ENCODE results near the gene NAALADL1.
"Not testable (repeated sequence)": the region's sequence is repeated elsewhere in the genome, so short reads cannot be mapped to it uniquely, and the experiment has no call there.

Gene NAALADL1

DNA sequence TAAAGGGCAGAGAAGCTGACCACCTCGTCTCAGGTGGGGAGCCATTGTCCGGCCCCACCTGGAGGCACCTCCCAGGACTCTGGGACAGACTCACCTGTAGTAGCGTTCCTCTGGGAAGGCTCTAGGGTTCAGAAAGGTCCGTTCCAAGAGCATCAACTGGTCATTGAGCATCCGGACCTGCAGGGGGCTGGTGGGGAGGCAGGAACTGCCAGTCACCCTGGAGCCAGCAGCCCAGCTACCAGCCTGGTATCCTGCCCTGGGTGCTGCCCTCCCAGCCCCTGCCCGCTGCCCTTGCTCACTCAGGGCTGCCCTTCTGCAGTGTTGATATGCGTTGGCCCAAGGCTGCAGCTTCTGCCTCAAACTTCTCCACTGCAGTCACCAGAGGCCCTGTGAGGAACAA is 12.6 kb downstream of the NAALADL1 start:
- no peak for DNase-seq

- DNase-seq = no peak
Observed at GRCh38 chr11:65045061-65045460, 13.3 kb downstream of the NAALADL1 start.

DNA sequence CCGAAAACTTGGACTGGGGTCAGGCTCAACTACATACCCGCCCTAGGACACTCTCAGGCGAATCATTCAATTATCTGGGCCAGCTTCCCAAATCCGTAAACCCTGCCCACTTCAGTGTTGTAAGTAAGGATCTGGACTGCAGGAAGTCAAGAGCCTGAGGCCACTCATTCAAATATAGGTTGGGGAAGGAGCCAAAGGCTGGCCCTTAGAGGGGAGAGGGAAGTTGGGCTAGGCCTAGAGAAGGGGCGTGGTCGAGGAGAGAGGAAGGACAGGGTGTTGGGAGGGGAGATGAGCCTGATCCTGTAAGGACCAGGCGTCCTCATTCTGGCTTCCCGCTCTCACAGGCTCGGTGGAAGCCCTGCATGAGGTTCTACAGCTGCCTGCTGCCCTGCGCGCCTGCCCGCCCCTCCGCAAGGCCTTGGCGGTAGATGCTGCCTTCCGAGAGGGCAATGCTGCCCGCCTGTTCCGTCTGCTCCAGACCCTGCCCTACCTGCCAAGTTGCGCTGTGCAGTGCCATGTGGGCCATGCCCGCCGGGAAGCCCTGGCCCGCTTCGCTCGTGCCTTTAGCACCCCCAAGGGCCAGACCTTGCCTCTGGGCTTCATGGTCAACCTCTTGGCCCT is 14.4 kb downstream of the NAALADL1 start:
- DNase-seq = no peak

GRCh38 chr11:65042891-65043290 is 15.5 kb downstream of the NAALADL1 start:
- no peak for DNase-seq

- DNase-seq = peak; percentile 99
Observed at GRCh38 chr11:65040847-65041622, 17.3 kb downstream of the NAALADL1 start, which contains the start of gene SAC3D1. Gene SAC3D1 (plus strand): TSS chr11:65041210. CDS start chr11:65041293, 83 bp downstream.

DNA sequence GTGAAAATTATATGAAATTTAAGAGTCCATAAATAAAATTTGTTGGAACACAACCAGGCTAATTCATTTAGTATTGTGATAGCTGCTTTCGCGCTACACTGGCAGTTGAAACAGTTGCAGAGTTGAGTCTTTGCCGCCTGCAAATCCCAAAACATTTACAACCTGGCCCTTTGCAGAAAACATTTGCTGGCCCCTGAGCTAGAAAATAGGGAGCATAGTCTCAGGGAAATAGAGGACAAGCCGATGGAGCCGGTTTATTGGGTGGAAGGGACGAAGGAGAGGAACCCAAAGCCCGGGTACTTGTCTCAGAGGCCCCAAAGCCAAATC is 17.9 kb downstream of the NAALADL1 start:
- DNase-seq = no peak

GRCh38 chr11:65036931-65037330 is 21.4 kb downstream of the NAALADL1 start:
- no peak for DNase-seq

- no peak for DNase-seq
Observed at GRCh38 chr11:65035579-65035978, 22.8 kb downstream of the NAALADL1 start.

- no peak for DNase-seq
Observed at GRCh38 chr11:65034423-65034822, 23.9 kb downstream of the NAALADL1 start.

DNA sequence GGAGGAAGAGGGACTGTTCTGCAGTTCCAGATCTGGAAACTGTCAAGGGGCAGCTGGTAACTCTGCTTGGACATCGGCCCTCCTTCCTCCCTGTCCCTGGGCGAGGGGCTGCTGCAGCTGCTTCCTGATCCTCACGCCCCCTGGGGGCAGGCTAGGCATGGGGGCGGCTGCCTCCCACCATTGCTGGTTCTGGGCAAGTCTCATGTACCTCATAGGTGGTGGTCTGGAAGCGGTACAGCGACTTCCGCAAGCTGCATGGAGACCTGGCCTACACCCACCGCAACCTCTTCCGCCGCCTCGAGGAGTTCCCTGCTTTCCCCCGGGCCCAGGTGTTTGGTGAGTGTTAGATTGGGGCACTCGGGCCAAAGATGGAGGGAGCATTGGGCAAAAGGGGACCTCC is 26.1 kb downstream of the NAALADL1 start:
- DNase-seq = no peak

DNA sequence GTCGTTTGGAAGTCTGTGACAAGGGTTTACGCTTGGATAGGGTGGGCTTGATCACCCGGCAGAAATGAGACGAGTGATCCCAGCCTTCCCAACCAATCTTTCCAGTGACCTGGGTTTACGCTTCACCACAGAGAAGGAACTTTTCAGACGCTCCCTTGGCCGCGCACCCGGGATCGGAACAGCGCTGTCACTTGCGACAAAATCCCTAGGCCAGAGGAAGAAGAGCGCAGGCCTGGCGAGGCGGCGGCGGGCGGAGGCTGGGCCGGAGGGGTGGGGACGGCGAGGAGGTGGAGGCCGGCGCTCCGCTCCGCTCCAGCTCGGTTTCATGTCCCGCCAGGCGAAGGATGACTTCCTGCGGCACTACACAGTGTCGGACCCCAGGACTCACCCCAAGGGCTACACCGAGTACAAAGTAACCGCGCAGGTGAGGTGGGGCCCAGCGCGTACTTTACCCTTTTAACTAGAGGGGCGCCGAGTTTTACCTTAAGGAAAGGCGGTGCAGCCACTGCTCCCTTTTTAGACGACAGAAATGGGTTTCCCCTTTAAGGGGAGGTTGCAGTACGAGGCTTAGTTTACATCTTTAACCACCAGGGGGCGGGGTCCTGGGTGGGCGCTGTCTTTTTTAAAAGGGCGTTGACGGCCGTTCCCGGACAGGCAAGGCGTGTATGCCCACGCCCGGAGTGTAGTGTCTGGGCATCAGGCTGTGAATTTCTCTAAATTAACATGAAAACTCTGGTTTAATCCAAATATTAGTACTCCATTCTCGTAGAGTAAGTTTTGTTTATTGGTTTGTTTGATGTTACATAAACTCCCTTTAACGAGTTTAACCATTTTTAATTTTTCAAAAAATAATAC is 30.9 kb downstream of the NAALADL1 start, which contains the start of gene SNX15:
TSS of gene SNX15 (plus strand) at position 227 of the 855 bp plus-strand sequence. CDS start at position 326, 99 bp downstream.
- DNase-seq = peak; percentile 96

DNA sequence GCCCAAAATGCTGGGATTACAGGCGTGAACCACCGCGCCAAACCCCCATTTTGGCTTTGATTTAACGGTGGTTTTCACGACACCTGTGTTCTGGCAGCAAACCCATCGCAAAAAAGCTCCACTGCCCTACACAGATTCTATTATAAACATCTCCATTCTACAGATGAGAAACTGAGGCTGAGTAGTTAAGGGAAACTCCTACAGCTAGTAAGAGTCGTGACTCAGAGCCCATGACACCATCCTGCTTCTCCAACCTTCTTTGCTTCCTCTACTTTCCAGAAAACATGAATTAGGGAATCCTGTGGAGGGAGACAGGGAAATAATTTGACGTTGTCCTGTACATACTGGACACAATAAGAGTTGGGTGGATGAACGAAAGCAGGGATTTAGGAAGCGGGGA is 31.5 kb downstream of the NAALADL1 start:
- no peak for DNase-seq

GRCh38 chr11:65023502-65023901 is 34.9 kb downstream of the NAALADL1 start:
- DNase-seq = not testable (repeated sequence)

GRCh38 chr11:65021509-65021908 is 36.8 kb downstream of the NAALADL1 start:
- DNase-seq = no peak

GRCh38 chr11:65021003-65021402 is 37.4 kb downstream of the NAALADL1 start:
- DNase-seq = no peak

- no peak for DNase-seq
Observed at GRCh38 chr11:65019824-65020223, 38.5 kb downstream of the NAALADL1 start.

DNA sequence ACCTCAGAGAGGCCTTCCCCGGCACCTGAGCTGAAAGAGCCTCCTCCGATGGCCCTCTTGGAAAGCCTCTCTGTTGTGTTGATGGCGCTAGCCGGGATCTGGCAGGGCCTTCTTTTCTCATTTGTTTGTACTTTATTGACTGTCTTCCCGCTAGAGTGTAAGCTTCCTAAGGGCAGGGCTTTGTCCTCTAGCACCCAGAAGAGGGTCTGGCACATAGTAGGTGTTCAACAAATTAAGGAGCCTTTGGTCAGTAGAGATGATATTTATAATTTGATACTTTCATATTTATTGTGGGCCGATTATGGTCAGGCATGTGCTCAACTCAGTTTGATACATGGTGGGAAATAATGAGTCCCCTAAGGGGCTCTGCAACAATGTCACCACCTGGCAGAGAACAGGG is 40.4 kb downstream of the NAALADL1 start:
- no peak for DNase-seq

DNA sequence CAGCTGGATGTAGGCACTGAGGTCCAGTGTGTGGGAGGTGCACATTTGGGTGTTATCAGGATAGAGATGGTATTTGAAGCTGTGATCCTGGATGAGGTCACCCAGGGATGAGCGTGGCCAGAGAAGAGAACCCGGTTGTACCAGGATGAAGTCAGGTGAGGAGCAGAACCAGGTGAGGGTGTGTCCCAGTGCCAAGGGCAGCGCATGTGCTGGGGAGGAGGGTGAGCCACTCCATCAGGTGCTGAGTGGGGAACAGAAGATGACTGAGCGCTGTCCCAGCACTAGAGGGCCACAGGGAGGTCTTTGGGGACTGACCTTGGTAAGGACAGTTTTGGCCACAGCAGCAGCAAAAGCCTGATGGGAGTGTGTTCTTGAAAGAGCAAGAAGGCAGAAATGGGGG is 41.6 kb downstream of the NAALADL1 start:
- no peak for DNase-seq

- DNase-seq = no peak
Observed at GRCh38 chr11:65014726-65015227, 43.6 kb downstream of the NAALADL1 start.

DNA sequence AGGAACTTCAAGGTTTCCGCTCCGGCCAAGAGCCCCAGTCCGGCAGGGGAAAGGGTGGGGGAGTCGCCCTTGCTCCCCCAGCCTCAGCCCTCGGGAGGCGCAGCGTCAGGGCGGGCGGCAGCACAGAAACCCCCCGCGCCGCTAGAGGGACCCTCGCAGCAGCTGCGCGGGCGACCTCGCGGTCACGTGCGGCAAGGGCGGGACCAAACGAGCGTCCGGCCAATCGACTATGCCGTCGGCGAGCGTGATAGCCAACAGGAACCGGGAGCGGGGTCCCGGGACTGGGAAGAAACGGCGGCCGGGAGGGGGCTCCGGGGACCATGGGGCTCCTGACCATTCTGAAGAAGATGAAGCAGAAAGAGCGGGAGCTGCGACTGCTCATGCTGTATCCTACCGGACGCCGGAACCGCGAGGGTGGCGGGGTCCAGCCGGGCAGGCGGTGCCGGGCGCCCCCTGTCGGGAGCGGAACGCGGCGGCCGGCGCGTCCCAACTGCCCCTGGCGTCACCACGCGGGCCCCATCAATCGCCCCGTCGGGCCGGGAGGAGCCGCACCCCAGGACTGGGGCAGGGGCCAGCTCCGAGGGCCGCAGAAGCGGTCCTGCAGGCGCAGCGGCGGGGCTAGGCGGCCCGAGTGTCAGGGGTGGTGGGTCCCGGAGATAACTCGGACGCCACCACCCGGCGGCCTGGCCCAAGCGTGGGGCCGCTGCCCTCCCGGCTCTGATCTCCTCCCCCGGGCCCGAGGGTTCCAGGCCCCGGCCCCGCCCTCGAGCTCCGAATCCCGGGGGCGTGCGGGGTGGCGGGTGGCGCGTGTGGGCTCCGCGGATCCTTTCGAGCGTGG is 44.2 kb downstream of the NAALADL1 start, which contains the start of gene ARL2:
TSS of gene ARL2 (plus strand) at position 273 of the 838 bp plus-strand sequence. CDS start at position 321, 48 bp downstream.
- peak; percentile 88 for DNase-seq

DNA sequence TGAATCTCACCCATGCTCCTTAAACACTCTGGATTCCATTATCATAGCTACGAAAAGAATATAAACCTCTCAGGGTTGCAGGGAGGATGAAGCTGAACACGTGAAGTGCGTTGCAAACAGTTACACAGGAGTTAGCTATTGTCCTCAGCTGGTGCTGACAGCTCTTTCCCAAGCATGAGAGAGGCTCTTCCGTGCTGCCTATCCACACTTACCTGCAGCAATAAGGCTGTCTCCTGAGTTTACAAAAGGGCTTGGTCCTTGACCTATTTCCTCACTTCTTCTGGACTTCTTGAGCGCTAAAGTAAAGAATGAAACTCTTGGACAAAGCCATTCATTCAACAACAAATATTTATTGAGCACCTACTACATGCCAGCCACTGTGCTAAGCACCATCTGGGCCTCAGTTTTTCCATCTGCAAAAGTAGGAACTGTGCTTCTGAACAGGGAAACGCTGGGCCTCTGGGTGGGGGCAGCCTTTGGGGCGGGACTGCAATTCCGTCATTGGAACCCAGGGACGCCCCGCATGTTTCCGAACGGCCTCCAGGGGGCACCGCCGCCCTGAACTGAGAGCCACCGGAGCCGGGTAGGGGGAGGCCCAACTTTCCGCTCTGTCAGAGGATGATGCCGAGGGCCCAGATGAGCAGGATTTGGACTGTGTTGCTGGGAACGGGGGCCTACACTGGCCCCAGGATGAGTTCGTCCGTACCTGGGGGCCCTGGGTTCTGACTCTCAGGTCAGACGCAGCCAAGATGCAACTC is 45.0 kb downstream of the NAALADL1 start:
- peak; percentile 78 for DNase-seq

All from NCI-H1105 treated with DMSO at 0.1 percent for 48 hours (cell line).